ENCODE results near the gene S100A8. TPM values are rescaled to one million over a fixed set of nuclear protein-coding genes. Genes with fewer than 3 reads are reported as not detected.

S100A8 gene
- 28.0 TPM for polyA plus RNA-seq

DNA sequence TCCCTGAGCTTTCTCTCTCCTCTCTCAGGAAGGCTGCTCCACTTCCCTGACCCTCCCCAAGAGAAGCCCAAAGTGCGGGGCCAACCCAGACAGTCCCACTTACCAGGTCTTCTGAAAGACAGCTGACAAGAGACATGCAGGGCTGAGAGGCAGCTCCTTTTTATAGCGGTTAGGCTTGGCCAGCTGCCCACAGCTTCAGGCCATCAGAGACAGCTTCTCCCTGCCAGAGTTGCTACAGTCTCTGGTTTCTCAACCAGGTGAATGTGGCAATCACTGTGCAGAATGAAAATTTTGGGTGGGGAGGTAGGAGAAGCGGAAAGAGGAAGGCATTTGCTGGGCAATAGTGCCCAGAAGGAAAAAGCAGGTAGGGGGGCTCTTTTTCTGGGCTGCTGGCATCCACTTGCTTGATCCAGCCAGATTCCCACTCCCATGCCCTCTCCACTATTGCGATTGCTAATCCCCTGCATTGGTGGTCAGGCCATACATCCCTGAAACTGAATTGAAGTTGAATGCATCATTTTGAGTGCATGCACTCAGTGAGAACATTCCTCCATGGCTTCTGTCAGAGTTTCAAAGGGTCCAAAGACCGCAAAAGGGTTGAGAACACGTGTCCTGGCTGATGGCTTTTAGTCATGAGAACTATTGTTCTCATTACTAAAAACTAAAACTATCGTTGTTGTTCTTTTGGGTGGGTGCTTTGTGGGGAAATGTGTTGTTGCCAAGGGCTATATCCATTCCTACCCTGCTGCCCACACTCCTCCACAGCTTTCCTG, at the start of gene S100A8:
Gene S100A8, minus strand, starts transcription at position 136 of the 773 bp plus-strand sequence. CDS start 538 bp downstream, outside the sequence.
- no peak within 1 kb of the TSS for H3K4me3 Mint-ChIP-seq
- H3K36me3 Mint-ChIP-seq = peaks cover 2% of the 10 kb centered on the region
- peak within 1 kb of the TSS in 1 of 3 donors; percentile 64 for H3K27ac Mint-ChIP-seq
- peaks cover 14% of the 10 kb centered on the region for H3K27me3 Mint-ChIP-seq
- H3K4me1 Mint-ChIP-seq = peaks cover 0 to 2% (median 0%) of the 10 kb centered on the region in 3 donors
- no peaks in the 10 kb centered on the region for H3K9me3 Mint-ChIP-seq

DNA sequence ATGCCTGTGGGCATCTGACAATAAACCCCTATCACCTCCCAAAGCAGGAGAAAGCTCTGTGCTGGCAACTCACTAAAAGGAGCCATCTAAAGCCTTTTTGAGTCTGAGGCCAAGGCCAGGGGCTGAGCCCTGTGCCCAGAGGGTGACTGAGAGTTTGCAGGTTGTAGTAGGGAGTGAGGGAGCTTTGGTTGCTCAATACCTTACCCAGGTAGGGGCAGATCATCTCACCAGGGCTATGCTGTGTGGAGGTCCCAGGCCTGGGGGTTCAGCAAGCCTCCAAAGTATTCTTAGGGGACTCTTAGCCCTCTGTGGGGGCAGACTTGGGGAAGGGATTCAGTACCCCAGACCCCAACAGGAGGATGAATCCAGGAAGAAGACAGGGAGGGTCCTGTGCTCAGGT, 48.4 kb upstream of the S100A8 start:
- H3K4me1 Mint-ChIP-seq = peaks cover 0 to 2% (median 0%) of the 10 kb centered on the region in 3 donors
- peaks cover 0 to 2% (median 0%) of the 10 kb centered on the region in 3 donors for H3K9me3 Mint-ChIP-seq
- no peak overlapping the region for H3K4me3 Mint-ChIP-seq
- peaks cover 10% of the 10 kb centered on the region for H3K27me3 Mint-ChIP-seq
- H3K27ac Mint-ChIP-seq = peak overlapping the region in 1 of 3 donors; percentile 71
- H3K36me3 Mint-ChIP-seq = no peaks in the 10 kb centered on the region

DNA sequence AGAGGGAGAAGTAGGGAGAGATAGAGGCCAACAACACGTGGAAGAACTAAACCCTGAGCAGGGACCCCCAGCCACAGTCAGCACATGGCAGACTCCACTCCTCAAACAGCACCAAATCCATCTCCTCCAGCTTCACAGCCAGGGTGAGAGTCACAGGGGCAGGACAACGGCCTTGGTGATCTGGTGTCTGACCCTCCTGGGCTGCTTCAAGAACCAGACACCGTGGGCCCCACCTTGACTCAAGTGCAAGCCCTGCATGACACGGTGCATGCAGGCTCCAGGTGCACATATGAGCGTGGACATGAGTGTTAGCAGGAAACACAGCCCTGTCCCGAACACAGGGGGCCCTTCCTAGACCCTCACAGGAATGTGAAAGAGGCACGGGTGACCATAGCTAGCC, 47.7 kb upstream of the S100A8 start:
- Mint-ChIP-seq H3K9me3 (peaks cover 0 to 2% (median 0%) of the 10 kb centered on the region in 3 donors), H3K27me3 (peaks cover 10% of the 10 kb centered on the region), H3K4me1 (peaks cover 0 to 2% (median 0%) of the 10 kb centered on the region in 3 donors), H3K27ac (no peak overlapping the region), H3K36me3 (no peaks in the 10 kb centered on the region), H3K4me3 (no peak overlapping the region)

DNA sequence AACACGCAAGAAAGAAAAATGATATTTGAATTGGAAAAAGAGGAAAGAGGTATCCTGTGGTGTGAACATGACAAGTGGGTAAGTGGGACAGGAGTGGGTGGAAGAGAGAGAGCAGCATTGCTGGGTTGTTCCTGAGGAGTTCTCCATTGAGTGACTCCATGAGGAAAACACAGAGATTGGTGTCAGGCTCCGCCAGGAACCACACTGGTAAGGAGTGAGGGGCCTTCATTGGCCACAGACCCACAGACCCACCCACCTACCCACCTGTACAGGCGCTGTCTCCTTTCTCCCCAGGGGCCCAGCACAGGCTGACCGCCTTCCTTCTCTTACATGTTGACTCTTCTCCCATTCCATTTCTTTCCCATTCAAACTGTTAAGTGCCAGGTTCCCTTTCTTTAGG, 46.4 kb upstream of the S100A8 start:
- H3K36me3 Mint-ChIP-seq = no peaks in the 10 kb centered on the region
- H3K4me3 Mint-ChIP-seq = no peak overlapping the region
- no peak overlapping the region for H3K27ac Mint-ChIP-seq
- H3K27me3 Mint-ChIP-seq = peaks cover 10% of the 10 kb centered on the region
- H3K4me1 Mint-ChIP-seq = peaks cover 0 to 2% (median 0%) of the 10 kb centered on the region in 3 donors
- no peaks in the 10 kb centered on the region for H3K9me3 Mint-ChIP-seq

DNA sequence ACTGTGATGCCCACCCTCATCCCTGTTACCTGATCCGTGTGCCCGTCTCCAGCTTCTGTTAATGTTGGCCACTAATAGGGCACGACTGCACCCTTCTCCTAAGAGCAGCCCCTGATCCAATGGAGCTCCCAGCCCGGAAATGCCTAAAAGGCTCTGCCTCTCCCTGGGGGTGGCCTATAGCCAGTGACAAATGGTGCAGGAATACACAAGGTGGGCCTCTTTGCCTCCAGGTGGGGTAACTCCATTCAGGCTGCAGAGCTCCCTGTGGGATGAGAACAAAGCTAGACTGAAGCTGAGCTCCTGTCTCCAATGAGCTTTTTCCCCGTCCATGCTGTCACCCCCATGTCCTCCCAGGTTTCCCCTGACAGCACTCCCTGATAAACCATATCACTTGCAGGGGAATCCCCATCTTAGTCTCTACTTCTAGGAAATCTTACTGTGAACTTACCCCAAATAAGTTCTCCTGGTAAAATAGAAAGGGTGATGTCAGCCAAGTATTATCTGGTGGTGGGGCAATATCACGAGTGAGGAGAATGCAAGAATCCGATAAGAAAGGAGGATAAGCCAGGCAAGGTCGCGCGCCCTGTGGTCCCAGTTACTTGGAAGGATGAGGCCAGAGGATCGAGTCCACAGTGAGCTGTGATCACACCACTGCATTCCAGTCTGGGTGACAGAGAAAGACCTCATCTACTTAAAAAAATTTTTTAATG, 44.0 kb upstream of the S100A8 start:
- Mint-ChIP-seq H3K27me3 (peaks cover 9% of the 10 kb centered on the region), H3K27ac (no peak overlapping the region), H3K36me3 (peaks cover 2% of the 10 kb centered on the region), H3K4me3 (no peak overlapping the region), H3K9me3 (no peaks in the 10 kb centered on the region), H3K4me1 (peaks cover 0 to 2% (median 2%) of the 10 kb centered on the region in 3 donors)

DNA sequence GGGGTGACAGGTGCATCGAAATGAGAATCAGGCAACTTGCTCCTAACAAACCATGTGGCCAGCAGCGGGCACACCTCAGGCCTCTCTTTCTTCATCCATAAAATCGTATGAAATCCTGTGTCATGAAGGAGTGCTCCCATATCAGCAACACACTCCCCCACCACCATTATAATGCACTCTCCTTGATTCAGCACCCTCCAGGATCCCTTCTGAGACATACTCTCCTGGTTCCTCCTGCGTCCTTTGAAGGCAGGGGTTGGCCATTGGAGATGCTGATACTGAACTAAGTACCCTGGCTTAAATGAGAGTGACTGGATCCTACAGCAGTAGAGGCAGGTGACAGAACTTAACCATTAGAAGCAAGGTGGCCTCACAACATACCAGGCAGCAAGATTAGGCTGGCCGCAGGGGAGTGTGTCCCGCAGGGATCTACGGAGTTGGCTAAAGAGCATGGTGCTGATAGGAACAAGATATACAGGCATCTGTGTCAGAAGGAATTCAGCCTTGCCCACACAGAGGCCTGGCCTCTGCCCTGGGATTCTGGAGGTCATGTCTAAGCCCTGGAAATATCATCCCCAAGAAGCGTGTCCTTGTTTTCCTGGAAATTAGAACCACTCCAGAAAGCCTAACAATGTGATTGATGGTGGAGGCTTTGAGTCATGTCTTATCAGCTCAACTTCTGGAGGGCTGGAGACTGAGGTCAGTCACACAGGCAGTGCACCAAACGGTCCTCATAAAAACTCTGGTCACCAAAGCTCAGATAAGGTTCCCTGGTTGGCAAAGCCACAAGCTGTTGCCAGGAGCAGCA, 42.2 kb upstream of the S100A8 start:
- Mint-ChIP-seq H3K9me3 (no peaks in the 10 kb centered on the region), H3K4me1 (peaks cover 0 to 2% (median 2%) of the 10 kb centered on the region in 3 donors), H3K27ac (no peak overlapping the region), H3K36me3 (peaks cover 2% of the 10 kb centered on the region), H3K4me3 (no peak overlapping the region), H3K27me3 (peaks cover 7% of the 10 kb centered on the region)

DNA sequence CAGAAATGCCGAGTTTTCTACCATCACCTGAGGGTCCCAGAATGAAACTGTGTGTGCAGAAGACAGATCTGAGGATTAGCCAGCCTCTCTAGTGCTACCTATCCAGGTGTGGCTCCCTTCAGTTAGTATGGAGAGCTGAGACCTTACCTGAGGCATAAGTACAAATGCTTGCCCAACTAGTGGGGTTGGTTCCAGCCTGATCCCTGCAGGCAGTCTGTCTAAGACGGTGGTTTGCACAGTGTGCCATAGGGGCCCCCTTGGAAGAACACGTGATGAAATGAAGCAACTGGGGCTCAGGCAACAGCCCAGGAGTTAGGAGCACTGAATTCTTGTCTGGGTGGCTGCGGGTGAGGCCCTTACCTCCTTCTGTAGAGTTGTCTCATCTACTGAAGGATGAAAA, 41.1 kb upstream of the S100A8 start:
- no peak overlapping the region for H3K4me3 Mint-ChIP-seq
- peaks cover 5% of the 10 kb centered on the region for H3K27me3 Mint-ChIP-seq
- H3K9me3 Mint-ChIP-seq = no peaks in the 10 kb centered on the region
- H3K4me1 Mint-ChIP-seq = peaks cover 0 to 2% (median 2%) of the 10 kb centered on the region in 3 donors
- peaks cover 2% of the 10 kb centered on the region for H3K36me3 Mint-ChIP-seq
- H3K27ac Mint-ChIP-seq = no peak overlapping the region

DNA sequence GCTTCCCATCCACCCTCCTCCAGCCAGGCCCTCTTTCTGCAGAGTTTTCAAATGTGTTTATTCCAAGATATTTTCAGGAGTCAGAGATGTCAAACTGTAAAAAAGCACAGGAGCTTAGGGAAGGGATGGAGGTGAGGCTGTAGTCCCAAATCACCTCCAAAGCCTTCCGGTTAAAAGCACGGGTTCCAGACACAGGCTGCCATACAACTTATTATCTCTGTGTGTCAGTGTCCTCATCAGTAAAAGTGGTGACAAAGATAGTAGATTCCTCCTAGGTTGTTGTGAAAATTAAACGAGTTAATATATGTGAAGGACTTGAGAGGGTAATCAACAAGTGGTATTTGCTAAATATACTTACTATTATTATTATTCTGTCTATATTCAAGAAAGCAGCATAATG, 40.6 kb upstream of the S100A8 start:
- Mint-ChIP-seq H3K4me3 (no peak overlapping the region), H3K27ac (no peak overlapping the region)

DNA sequence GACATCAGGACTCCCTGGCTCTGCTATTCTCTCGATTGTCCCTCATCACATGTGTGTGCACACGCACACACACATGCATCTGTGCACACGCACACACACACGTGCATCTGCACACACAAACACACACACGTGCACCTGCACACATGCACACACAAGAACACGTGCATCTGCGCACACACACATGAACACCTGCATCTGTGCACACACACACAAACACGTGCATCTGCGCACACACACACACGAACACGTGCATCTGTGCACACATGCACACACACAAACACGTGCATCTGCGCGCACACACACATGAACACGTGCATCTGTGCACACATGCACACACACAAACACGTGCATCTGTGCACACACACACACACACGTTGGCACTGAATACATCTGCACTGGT, 40.1 kb upstream of the S100A8 start:
- peaks cover 5% of the 10 kb centered on the region for H3K27me3 Mint-ChIP-seq
- no peak overlapping the region for H3K27ac Mint-ChIP-seq
- no peak overlapping the region for H3K4me3 Mint-ChIP-seq
- peaks cover 2% of the 10 kb centered on the region for H3K36me3 Mint-ChIP-seq
- no peaks in the 10 kb centered on the region for H3K9me3 Mint-ChIP-seq
- peaks cover 0 to 2% (median 0%) of the 10 kb centered on the region in 3 donors for H3K4me1 Mint-ChIP-seq

More for the DNA sequence above, 40.6 kb upstream of the S100A8 start:
- peaks cover 5% of the 10 kb centered on the region for H3K27me3 Mint-ChIP-seq
- peaks cover 2% of the 10 kb centered on the region for H3K36me3 Mint-ChIP-seq
- H3K4me1 Mint-ChIP-seq = peaks cover 0 to 2% (median 2%) of the 10 kb centered on the region in 3 donors
- no peaks in the 10 kb centered on the region for H3K9me3 Mint-ChIP-seq

DNA sequence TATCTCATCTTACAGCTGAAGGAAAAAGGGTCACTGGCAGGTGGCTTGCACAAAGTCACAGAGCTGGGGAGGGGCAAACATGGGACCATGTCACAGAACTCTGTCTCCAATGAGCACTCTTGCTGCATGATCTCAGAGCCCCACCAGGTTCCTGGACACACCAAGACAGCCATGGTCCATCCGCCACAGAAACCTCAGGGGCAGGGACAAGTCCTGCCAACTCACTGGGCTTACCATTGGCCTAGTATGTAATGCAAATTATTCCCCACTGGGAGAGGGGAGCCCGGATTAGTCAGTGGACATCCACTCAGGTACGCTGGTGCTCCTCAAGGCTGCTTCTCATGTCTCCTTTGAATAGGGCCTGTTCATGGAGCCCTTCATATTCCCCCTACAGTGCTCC, 39.7 kb upstream of the S100A8 start:
- H3K4me3 Mint-ChIP-seq = no peak overlapping the region
- H3K9me3 Mint-ChIP-seq = no peaks in the 10 kb centered on the region
- H3K36me3 Mint-ChIP-seq = peaks cover 2% of the 10 kb centered on the region
- no peak overlapping the region for H3K27ac Mint-ChIP-seq
- H3K4me1 Mint-ChIP-seq = peaks cover 0 to 2% (median 0%) of the 10 kb centered on the region in 3 donors
- H3K27me3 Mint-ChIP-seq = peaks cover 9% of the 10 kb centered on the region

DNA sequence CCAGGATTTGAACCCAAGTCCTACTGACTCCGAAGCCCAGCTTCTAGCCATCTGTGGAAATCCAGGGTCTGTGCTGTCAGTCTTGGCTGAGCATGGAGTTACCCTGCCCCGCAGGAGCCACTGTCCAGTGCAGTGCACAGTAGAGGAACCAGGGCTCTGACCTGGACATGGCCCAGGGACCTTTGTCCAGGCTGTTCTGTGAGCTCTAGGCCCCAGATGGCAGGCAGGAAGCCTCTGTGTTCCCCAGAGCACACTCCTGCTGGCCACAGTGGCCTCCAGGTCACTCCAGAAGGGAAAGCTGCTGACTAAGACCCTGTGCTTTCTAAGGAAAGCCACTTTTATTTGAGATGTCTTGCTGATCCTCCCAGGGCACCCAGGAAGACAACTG, 39.3 kb upstream of the S100A8 start:
- Mint-ChIP-seq H3K36me3 (peaks cover 2% of the 10 kb centered on the region), H3K9me3 (peaks cover 0 to under 1% (median 0%) of the 10 kb centered on the region in 3 donors), H3K4me3 (no peak overlapping the region), H3K4me1 (peaks cover 0 to 2% (median 0%) of the 10 kb centered on the region in 3 donors), H3K27me3 (peaks cover 11% of the 10 kb centered on the region), H3K27ac (no peak overlapping the region)

DNA sequence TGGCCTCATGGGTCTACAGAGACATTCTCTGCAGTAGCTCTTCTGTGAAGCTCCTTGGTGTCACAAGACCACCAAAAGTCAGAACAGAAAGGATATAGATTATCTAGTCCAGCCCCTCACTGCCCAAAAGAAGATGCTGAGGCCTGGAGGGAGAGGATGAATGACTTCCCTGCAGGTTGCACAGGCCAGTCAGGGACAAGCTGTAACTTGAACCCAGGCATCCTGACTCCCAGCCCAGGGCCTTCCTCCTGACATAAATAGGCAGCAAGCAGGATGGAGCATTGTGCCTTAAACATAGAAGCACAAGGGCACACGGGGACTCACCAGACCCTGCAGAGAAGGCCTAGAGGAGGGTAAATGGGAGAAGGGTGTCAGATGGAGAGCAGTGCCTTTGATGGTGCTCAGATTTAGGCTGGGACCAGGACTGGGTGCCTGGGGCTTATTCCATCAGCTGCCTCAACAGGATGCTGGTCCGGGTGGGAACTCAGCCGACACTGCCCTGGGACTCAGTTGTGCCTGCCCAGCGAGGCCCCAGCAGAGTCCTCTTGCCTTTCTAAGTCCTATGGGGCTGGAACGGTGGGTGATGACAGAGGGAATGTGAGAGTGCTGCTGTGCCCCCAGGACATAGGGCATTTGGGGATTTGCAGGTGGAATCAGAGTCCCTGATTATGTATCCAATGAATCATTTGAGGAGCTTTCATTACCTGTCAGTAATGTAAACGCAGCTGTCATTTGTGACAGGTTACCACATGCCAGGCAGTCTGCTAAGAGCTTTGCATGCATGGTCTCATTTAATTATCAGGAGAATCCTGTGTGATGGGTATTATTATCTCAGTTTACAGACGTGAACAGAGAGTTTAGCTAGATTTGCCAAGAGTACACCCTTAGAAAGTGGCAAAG, 38.6 kb upstream of the S100A8 start:
- Mint-ChIP-seq H3K36me3 (peaks cover 2% of the 10 kb centered on the region), H3K9me3 (peaks cover 0 to 2% (median 0%) of the 10 kb centered on the region in 3 donors), H3K4me3 (no peak overlapping the region), H3K27ac (peak overlapping the region in 1 of 3 donors; percentile 47), H3K4me1 (peaks cover 0 to 2% (median 0%) of the 10 kb centered on the region in 3 donors), H3K27me3 (peaks cover 14% of the 10 kb centered on the region)

DNA sequence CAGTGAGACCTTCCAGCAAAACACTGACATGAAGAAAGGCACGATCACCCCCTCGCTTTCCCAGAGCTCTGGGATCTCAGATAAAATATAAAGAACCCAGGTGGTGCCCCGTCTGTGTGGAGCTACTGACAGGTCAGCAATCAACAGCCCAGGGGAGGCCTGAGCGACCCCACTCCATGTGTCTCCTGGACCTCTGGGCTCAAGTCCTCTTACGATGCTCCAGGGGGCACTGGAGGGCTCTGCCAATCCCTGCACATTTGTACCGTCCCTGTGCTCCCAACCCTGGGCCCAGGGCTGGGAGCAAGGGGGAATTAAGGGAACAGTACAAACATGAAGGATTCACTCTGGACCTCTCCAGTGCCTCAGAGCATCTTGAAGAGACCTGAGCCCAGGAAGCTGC, 37.9 kb upstream of the S100A8 start:
- H3K4me1 Mint-ChIP-seq = peaks cover 0 to 2% (median 0%) of the 10 kb centered on the region in 3 donors
- peaks cover 2% of the 10 kb centered on the region for H3K36me3 Mint-ChIP-seq
- no peak overlapping the region for H3K4me3 Mint-ChIP-seq
- H3K9me3 Mint-ChIP-seq = peaks cover 0 to 2% (median 0%) of the 10 kb centered on the region in 3 donors
- H3K27ac Mint-ChIP-seq = no peak overlapping the region
- peaks cover 16% of the 10 kb centered on the region for H3K27me3 Mint-ChIP-seq

DNA sequence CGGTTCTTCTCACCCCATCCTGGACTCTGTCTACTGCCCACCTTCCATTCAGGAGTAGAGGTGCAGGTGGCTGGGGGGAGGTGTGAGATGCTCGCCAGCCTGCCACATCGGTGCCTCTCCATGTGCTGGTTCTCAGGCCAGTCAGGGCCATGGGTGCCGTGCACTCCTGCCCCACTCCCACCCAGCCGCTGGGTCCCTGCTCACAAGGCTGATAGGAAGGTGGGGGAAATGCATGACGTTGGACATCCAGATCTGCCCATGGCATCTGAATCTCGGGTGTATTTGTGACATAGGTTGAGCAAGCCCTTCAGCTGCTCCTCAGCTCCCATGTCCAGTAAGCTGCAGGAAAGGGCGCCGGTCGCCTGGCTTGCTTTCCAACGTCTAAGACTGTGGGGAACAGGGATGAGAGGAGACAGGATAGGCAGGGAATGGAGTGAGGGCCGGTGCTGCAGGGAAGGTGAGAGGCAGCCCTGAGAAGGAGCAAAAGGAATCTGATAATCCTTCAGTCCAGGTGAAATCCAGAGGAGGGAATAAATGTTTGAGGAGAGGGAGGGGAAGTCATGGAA, 37.3 kb upstream of the S100A8 start:
- Mint-ChIP-seq H3K4me3 (no peak overlapping the region), H3K36me3 (peaks cover 2% of the 10 kb centered on the region), H3K9me3 (peaks cover 0 to 3% (median 0%) of the 10 kb centered on the region in 3 donors), H3K4me1 (peaks cover 0 to 2% (median 0%) of the 10 kb centered on the region in 3 donors), H3K27me3 (peaks cover 17% of the 10 kb centered on the region), H3K27ac (no peak overlapping the region)
